Upper lobe of left lung (tissue), 6 donors: Measurements from ENCODE around the gene UBR2. TPM values are rescaled to one million over a fixed set of nuclear protein-coding genes. Genes with fewer than 3 reads are reported as not detected.
A peak's percentile ranks its signal among the peaks of the same experiment; 100 is the strongest.

ENCODE experiments used
- ATAC-seq, 2 donors: fragments of 200-7000 bp; cut with Tn5 transposase; one replicate each; pipeline ENCODE4 v1.9.1; 2022; ENCODE audit warnings: mild to moderate bottlenecking in 2 of 2, moderate library complexity in 2 of 2; ENCODE audit not compliant: low FRiP score in 2 of 2
- DNase-seq, 2 donors: peaks; one replicate each; pipeline ENCODE4 v3.0.0-alpha.2; 2019 to 2020
- H3K27ac ChIP-seq, 4 donors: fragments of 200-600 bp; sonication (generic); one replicate each; pipeline ENCODE4 v1.5.1; 2016 to 2019
- H3K27me3 ChIP-seq, 4 donors: fragments of 200-600 bp; sonication (generic); one replicate each; pipeline ENCODE4 v1.5.1; 2017 to 2019
- H3K36me3 ChIP-seq, 4 donors: fragments of 200-600 bp; sonication (generic); one replicate each; pipeline ENCODE4 v1.5.1; 2016 to 2019
- H3K4me1 ChIP-seq, 4 donors: fragments of 200-600 bp; sonication (generic); one replicate each; pipeline ENCODE4 v1.5.1; 2018 to 2019
- H3K4me3 ChIP-seq, 4 donors: fragments of 200-600 bp; sonication (generic); one replicate each; pipeline ENCODE4 v1.5.1; 2017 to 2019; ENCODE audit warnings: mild to moderate bottlenecking in 2 of 4, moderate library complexity in 1 of 4
- H3K9me3 ChIP-seq, 4 donors: fragments of 200-600 bp; sonication (generic); one replicate each; pipeline ENCODE4 v1.5.1; 2018 to 2019
- CTCF ChIP-seq, 6 experiments: fragments of 450-650 bp in 4 of 6; fragments of 200-600 bp in 2 of 6; sonication (generic) in 2 of 6; IDR thresholded peaks; one replicate each; pipeline ENCODE4 v1.5.1; 2016 to 2019; ENCODE audit warnings: antibody characterized with exemption in 6 of 6
- EP300 ChIP-seq, 4 donors: sonication (generic); formaldehyde crosslinking; IDR thresholded peaks; one replicate each; pipeline ENCODE4 v1.5.1; 2017; ENCODE audit warnings: antibody characterized with exemption in 4 of 4, control low read depth in 2 of 4
- POLR2A ChIP-seq, 4 donors: fragments of 450-650 bp; IDR thresholded peaks; one replicate each; pipeline ENCODE4 v1.5.1; 2016 to 2017; ENCODE audit warnings: antibody characterized with exemption in 4 of 4, mild to moderate bottlenecking in 2 of 4
- POLR2AphosphoS5 ChIP-seq, 2 donors: sonication (generic); formaldehyde crosslinking; IDR thresholded peaks; one replicate each; pipeline ENCODE4 v1.5.1; 2017; ENCODE audit warnings: antibody characterized with exemption in 2 of 2
- WGBS, 2 donors: methylation state at CpG; one replicate each; pipeline ENCODE4 v1.1.5; 2017 to 2018; 5-methylcytosine and 5-hydroxymethylcytosine counted together
- total RNA-seq, 6 donors: library from RNA; depleted of rRNA in 4 of 6; stranded (reverse); fragments of >200 nt in 4 of 6; gene quantifications; one replicate each; pipeline versions ENCODE4 v1.1.0 to v1.2.1, GENCODE V29; 2016 to 2021
- donor health status: DM: no; HTN: no; CAD: no; lungs with moderate emphysema.
- donor health status: DM: no; HTN: yes; CAD: no; lungs with severe emphysema.

UBR2 gene
- total RNA-seq, 6 donors from 2014 or later, result 20.3 to 44.3 (median 32.8) TPM

- Histone ChIP-seq H3K27me3 (no peaks in the 10 kb centered on the region), H3K4me3 (no peak overlapping the region), H3K4me1 (no peaks in the 10 kb centered on the region), H3K36me3 (no peaks in the 10 kb centered on the region), H3K27ac (no peak overlapping the region), H3K9me3 (no peaks in the 10 kb centered on the region)
- no peak for ATAC-seq
- no peak for TF ChIP-seq POLR2A (IDR thresholded peaks at IDR 0.05)
- no peak for TF ChIP-seq EP300 (IDR thresholded peaks at IDR 0.05)
- TF ChIP-seq POLR2AphosphoS5 (IDR thresholded peaks at IDR 0.05), result no peak
- no peak for TF ChIP-seq CTCF (IDR thresholded peaks at IDR 0.05)
- WGBS, 2 donors, result 93% methylated on average over 1 of the region's 1 CpG
- no peak for DNase-seq
These were observed 36.6 kb upstream of the UBR2 start for GRCh38 chr6:42527204-42527603.

GRCh38 chr6:42530296-42530695 is 33.5 kb upstream of the UBR2 start:
- no peak overlapping the region for H3K4me3 ChIP-seq
- H3K27me3 ChIP-seq, result no peaks in the 10 kb centered on the region
- H3K4me1 ChIP-seq, result no peaks in the 10 kb centered on the region
- no peaks in the 10 kb centered on the region for H3K36me3 ChIP-seq
- no peak overlapping the region for H3K27ac ChIP-seq
- ATAC-seq (no peak), DNase-seq (no peak)
- TF ChIP-seq EP300 (IDR thresholded peaks at IDR 0.05) (no peak), POLR2AphosphoS5 (IDR thresholded peaks at IDR 0.05) (no peak), POLR2A (IDR thresholded peaks at IDR 0.05) (no peak), CTCF (IDR thresholded peaks at IDR 0.05) (no peak)
- no peaks in the 10 kb centered on the region for H3K9me3 ChIP-seq
- WGBS, 2 donors, result 88 to 96% methylated on average over 1 of the region's 1 CpG

GRCh38 chr6:42530751-42531150 is 33.1 kb upstream of the UBR2 start:
- TF ChIP-seq EP300 (IDR thresholded peaks at IDR 0.05) (no peak), POLR2A (IDR thresholded peaks at IDR 0.05) (no peak), CTCF (IDR thresholded peaks at IDR 0.05) (no peak), POLR2AphosphoS5 (IDR thresholded peaks at IDR 0.05) (no peak)

GRCh38 chr6:42532038-42532669 is 31.7 kb upstream of the UBR2 start:
- Histone ChIP-seq H3K9me3 (no peaks in the 10 kb centered on the region), H3K4me3 (no peak overlapping the region), H3K27me3 (no peaks in the 10 kb centered on the region), H3K4me1 (no peaks in the 10 kb centered on the region), H3K27ac (no peak overlapping the region), H3K36me3 (no peaks in the 10 kb centered on the region)
- TF ChIP-seq EP300 (IDR thresholded peaks at IDR 0.05), result no peak
- peak; percentile 68 to 90 (median 77) for TF ChIP-seq CTCF (IDR thresholded peaks at IDR 0.05)
- no peak for TF ChIP-seq POLR2A (IDR thresholded peaks at IDR 0.05)
- no peak for TF ChIP-seq POLR2AphosphoS5 (IDR thresholded peaks at IDR 0.05)
- ATAC-seq (peak in 1 of 2 donors; percentile 79), DNase-seq (no peak)

More at GRCh38 chr6:42530751-42531150, 33.1 kb upstream of the UBR2 start:
- Histone ChIP-seq H3K4me1 (no peaks in the 10 kb centered on the region), H3K27ac (no peak overlapping the region), H3K27me3 (no peaks in the 10 kb centered on the region), H3K36me3 (no peaks in the 10 kb centered on the region), H3K9me3 (no peaks in the 10 kb centered on the region), H3K4me3 (no peak overlapping the region)
- 40 to 48% methylated on average over 1 of the region's 1 CpG for WGBS, 2 donors
- DNase-seq (no peak), ATAC-seq (no peak)

- no peak for ATAC-seq
- no peak for DNase-seq
These were observed 30.0 kb upstream of the UBR2 start for GRCh38 chr6:42533794-42534193.

More at GRCh38 chr6:42533794-42534193, 30.0 kb upstream of the UBR2 start:
- Histone ChIP-seq H3K27ac (no peak overlapping the region), H3K9me3 (no peaks in the 10 kb centered on the region), H3K27me3 (no peaks in the 10 kb centered on the region), H3K4me1 (peaks cover 0 to 7% (median 0%) of the 10 kb centered on the region in 4 donors), H3K4me3 (no peak overlapping the region), H3K36me3 (no peaks in the 10 kb centered on the region)
- 85 to 86% methylated on average over 5 of the region's 5 CpGs for WGBS, 2 donors
- TF ChIP-seq EP300 (IDR thresholded peaks at IDR 0.05) (no peak), CTCF (IDR thresholded peaks at IDR 0.05) (no peak), POLR2AphosphoS5 (IDR thresholded peaks at IDR 0.05) (no peak), POLR2A (IDR thresholded peaks at IDR 0.05) (no peak)
